Heart left ventricle (tissue), 16 donors: ENCODE results near the gene LIN7C. TPM values are rescaled to one million over a fixed set of nuclear protein-coding genes. Genes with fewer than 3 reads are reported as not detected.

Experiments
- ATAC-seq, 4 donors: fragments of 200-7000 bp; cut with Tn5 transposase; one replicate each; pipeline ENCODE4 v1.9.1; 2020 to 2022; ENCODE audit warnings: moderate library complexity in 4 of 4, mild to moderate bottlenecking in 3 of 4, moderate number of reproducible peaks in 1 of 4
- DNase-seq, 5 donors: peaks; one replicate each; pipeline ENCODE4 v3.0.0-alpha.2; 2020
- H3K27ac ChIP-seq, 12 donors: fragments of 200-600 bp; sonication (generic) in 4 of 12; one replicate each; pipeline versions ENCODE4 v1.5.0 to v1.8.0; 2016 to 2022; ENCODE audit warnings: mild to moderate bottlenecking in 2 of 12
- H3K27me3 ChIP-seq, 9 donors: fragments of 200-600 bp; sonication (generic) in 2 of 9; one replicate each; pipeline versions ENCODE4 v1.5.1 to v1.8.0; 2016 to 2022; ENCODE audit warnings: mild to moderate bottlenecking in 3 of 9
- H3K36me3 ChIP-seq, 9 donors: fragments of 200-600 bp; sonication (generic) in 2 of 9; one replicate each; pipeline versions ENCODE4 v1.5.0 to v1.8.0; 2018 to 2022; ENCODE audit warnings: mild to moderate bottlenecking in 2 of 9
- H3K4me1 ChIP-seq, 12 donors: fragments of 200-600 bp; sonication (generic) in 4 of 12; one replicate each; pipeline versions ENCODE4 v1.5.0 to v1.8.0; 2016 to 2022; ENCODE audit warnings: mild to moderate bottlenecking in 3 of 12
- H3K4me3 ChIP-seq, 12 donors: fragments of 200-600 bp; sonication (generic) in 4 of 12; one replicate each; pipeline versions ENCODE4 v1.5.0 to v1.8.0; 2017 to 2022; ENCODE audit warnings: mild to moderate bottlenecking in 9 of 12, moderate library complexity in 4 of 12
- H3K9me3 ChIP-seq, 12 donors: fragments of 200-600 bp; sonication (generic) in 4 of 12; one replicate each; pipeline versions ENCODE4 v1.5.0 to v1.8.0; 2016 to 2022; ENCODE audit warnings: mild to moderate bottlenecking in 1 of 12
- POLR2A ChIP-seq, 2 donors: fragments of 450-650 bp; IDR thresholded peaks; one replicate each; pipeline ENCODE4 v1.6.1; 2017; ENCODE audit warnings: antibody characterized with exemption in 2 of 2, mild to moderate bottlenecking in 2 of 2, moderate library complexity in 2 of 2
- WGBS, 4 donors: extraction: QIAGEN DNeasy Blood & Tissue Kit in 2 of 4; methylation state at CpG; one replicate each; pipeline versions ENCODE4 v1.1.5 to v1.1.7; 2013 to 2018; 5-methylcytosine and 5-hydroxymethylcytosine counted together
- intact Hi-C, 10 donors: fragments of 100-400 bp; cut with DNase I; formaldehyde crosslinking; loops; one replicate each; pipeline versions ENCODE4 v1.11.1 to v1.14.2; 2022
- polyA plus RNA-seq, 2 donors: library from polyadenylated mRNA; stranded (reverse); fragments of 200-250 nt; gene quantifications; one replicate each; pipeline ENCODE4 v1.2.3, GENCODE V29; 2013
- total RNA-seq, 9 donors: library from RNA; depleted of rRNA in 2 of 9; stranded (reverse); fragments of >200 nt in 2 of 9; fragmentation: NEBNext Ultra II Directional in 3 of 9; extraction: Animal tissue kit (Norgen Biotek cat#: 25700) in 3 of 9; gene quantifications; one replicate each; pipeline versions ENCODE4 v1.1.0 to v1.2.4, GENCODE V29; 2016 to 2023
- TF ChIP-seq, protein P1 (sequence below), 12 donors: fragments of 200-600 bp; sonication (generic) in 4 of 12; IDR thresholded peaks; one replicate each; pipeline versions ENCODE4 v1.5.0 to v1.8.0; 2018 to 2022; ENCODE audit warnings: antibody characterized with exemption in 12 of 12, mild to moderate bottlenecking in 5 of 12
- donor health status: ischemic (EF 13 %, LVEDD 7.1; RV severe dilation, severe dysfunction).
- donor health status: healthy with polysubstance abuse.
- donor health status: DM: no; HTN: yes; CAD: no.
- donor health status: DM: no; HTN: no; CAD: no.
- donor health status: ischemic (EF 25% LVEDD 6.9; RV normal size, moderate dysfunction).
- donor health status: ischemic (EF 25% LVEDD 5.7; RV mildly dilated, moderate dysfunction).
- donor health status: healthy.
- donor health status: DM: yes; HTN: yes; CAD: no.
- donor health status: ischemic (EF 35%, LVEDD 5.7; RV mildly dilated, moderate dysfunction).
- donor health status: nonischemic (EF 11% LVEDD 7.7; RV severe dilation, severe dysfunction).
- donor health status: DM: yes; HTN: yes; CAD: no.
- donor health status: PGD.
- donor health status: ischemic (EF 29% LVEDD 5.4; RV normal size, mild dysfunction).
- donor health status: nonischemic (EF 23%, LVEDD 6.1; RV moderate dilation, normal function).

The LIN7C gene
- total and polyA plus RNA-seq, 11 donors = 5.0 to 24.1 (median 16.1) TPM

DNA sequence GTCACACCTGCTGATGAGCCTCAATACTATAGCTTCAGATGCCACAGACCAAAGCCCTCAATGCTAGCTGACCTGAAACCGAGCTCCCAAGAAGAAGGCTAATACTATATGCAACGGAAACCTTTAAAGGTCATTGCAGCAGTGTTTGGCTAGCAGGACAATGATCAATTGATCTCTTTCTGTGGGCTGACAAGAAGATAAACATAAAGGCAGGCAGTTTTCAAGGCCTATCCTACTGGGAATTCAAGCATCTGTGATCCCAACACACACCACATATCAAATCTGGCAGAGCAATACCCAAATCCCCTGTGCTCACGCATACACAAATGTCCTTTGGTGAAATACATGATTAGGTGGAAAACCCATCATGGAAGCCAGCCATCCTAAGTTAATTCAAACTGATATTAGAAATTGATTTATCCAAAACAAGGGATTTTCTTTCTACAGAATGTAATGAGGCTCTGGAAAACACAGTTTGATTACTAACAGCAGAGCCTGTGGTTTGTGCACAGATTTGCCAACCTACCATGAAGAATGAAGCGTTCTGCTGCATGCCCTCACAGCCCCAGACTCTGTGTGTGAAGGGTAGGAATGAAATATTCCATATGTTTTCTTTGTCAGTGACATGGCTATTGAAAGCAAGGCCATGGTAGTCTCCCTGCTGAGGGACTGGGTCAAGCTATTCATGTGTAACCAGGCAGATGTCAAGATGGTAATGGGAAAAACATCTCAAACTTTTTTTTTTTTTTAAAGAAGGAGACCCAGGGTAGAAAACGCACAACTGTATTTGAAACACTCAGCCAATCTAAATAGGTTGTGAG lies 46.2 kb downstream of the LIN7C start:
- H3K9me3 ChIP-seq = no peaks in the 10 kb centered on the region
- DNase-seq = no peak

DNA sequence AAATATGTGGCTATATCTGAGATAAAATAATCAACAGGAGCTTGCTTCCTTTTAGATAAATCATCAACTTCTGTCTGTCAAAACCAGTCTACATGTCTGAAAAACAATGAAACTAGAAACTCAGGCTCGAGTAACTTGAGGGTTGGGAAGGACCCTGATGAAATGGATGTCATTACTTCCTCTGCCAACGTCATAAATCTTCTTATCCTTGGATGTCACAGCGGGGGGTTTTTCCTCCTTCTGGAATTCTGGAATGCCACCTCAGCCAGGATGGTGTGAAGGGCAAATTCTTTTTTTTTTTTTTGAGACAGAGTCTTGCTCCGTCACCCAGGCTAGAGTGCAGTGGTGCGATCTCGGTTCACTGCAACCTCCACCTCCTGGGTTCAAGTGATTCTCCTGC lies 47.4 kb downstream of the LIN7C start:
- H3K4me1 ChIP-seq = peaks cover 0 to 31% (median 4%) of the 10 kb centered on the region in 12 donors
- DNase-seq (no peak), ATAC-seq (no peak)
- 81 to 87% (median 83%) methylated on average over 6 of the region's 6 CpGs for WGBS, 4 donors
- TF ChIP-seq POLR2A (IDR thresholded peaks at IDR 0.05) = no peak
- TF ChIP-seq, protein P1, sequence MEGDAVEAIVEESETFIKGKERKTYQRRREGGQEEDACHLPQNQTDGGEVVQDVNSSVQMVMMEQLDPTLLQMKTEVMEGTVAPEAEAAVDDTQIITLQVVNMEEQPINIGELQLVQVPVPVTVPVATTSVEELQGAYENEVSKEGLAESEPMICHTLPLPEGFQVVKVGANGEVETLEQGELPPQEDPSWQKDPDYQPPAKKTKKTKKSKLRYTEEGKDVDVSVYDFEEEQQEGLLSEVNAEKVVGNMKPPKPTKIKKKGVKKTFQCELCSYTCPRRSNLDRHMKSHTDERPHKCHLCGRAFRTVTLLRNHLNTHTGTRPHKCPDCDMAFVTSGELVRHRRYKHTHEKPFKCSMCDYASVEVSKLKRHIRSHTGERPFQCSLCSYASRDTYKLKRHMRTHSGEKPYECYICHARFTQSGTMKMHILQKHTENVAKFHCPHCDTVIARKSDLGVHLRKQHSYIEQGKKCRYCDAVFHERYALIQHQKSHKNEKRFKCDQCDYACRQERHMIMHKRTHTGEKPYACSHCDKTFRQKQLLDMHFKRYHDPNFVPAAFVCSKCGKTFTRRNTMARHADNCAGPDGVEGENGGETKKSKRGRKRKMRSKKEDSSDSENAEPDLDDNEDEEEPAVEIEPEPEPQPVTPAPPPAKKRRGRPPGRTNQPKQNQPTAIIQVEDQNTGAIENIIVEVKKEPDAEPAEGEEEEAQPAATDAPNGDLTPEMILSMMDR (IDR thresholded peaks at IDR 0.05) = no peak
- intact Hi-C loops = no loop called here
- no peaks in the 10 kb centered on the region for H3K9me3 ChIP-seq
- no peak overlapping the region for H3K27ac ChIP-seq
- no peaks in the 10 kb centered on the region for H3K27me3 ChIP-seq
- H3K36me3 ChIP-seq = no peaks in the 10 kb centered on the region
- H3K4me3 ChIP-seq = no peak overlapping the region

More for the DNA sequence above, 46.2 kb downstream of the LIN7C start:
- peaks cover 0 to 42% (median 12%) of the 10 kb centered on the region in 12 donors for H3K4me1 ChIP-seq
- H3K36me3 ChIP-seq = no peaks in the 10 kb centered on the region
- 82 to 94% (median 88%) methylated on average over 5 of the region's 5 CpGs for WGBS, 4 donors
- ATAC-seq = no peak
- intact Hi-C loops = no loop called here
- no peaks in the 10 kb centered on the region for H3K27me3 ChIP-seq
- no peak overlapping the region for H3K27ac ChIP-seq
- TF ChIP-seq, protein P1 (IDR thresholded peaks at IDR 0.05) = no peak
- no peak for TF ChIP-seq POLR2A (IDR thresholded peaks at IDR 0.05)
- no peak overlapping the region for H3K4me3 ChIP-seq

DNA sequence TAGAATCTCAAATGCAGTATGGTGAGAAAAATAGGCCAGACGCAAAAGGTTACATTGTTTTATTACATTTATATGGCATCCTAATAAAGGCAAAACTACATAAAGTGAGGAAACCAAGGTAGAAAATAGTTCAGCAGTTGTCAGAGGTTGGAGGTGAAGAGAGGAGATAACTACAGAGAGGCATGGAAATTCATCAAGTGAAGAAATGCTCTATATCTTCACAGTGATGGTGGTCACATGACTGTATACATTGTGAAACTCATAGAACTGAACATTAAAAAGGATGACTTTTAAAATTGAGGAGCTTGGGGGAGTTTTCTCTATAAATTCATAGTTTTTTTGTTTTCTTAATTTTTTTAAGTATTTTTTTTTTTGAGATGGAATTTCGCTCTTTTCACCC lies 48.4 kb downstream of the LIN7C start:
- DNase-seq = no peak
- no peak for ATAC-seq

DNA sequence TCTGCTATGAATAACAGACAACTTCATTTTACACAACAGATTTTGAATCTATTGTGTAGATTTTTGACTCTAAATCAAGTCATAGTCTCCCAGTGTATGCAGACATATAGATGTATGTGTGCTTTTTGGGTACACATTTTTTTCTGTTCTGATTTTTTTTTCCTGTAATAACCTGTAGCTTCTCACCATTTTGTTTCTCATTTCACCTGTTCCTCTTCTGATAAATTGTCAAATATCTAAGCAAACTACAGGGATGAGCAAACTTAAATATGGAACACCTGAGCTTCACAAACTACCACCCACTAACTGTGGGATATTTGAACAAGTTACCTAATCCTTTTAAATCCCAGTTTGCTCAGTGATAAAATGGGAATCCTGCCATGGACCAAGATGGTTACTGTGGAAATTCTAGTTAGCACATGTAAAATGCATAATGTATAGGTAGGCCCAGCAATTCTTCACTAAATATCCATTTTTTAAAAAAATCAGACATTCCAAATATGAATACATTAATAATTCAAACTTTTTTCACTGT lies 49.7 kb downstream of the LIN7C start:
- Histone ChIP-seq H3K4me1 (peaks cover 0 to 20% (median under 1%) of the 10 kb centered on the region in 12 donors), H3K36me3 (no peaks in the 10 kb centered on the region), H3K27ac (no peak overlapping the region), H3K4me3 (no peak overlapping the region), H3K27me3 (no peaks in the 10 kb centered on the region), H3K9me3 (no peaks in the 10 kb centered on the region)
- ATAC-seq = no peak
- intact Hi-C loops = no loop called here
- TF ChIP-seq, protein P1 (IDR thresholded peaks at IDR 0.05) = no peak
- no peak for TF ChIP-seq POLR2A (IDR thresholded peaks at IDR 0.05)
- no peak for DNase-seq

More for the DNA sequence above, 48.4 kb downstream of the LIN7C start:
- no peak overlapping the region for H3K4me3 ChIP-seq
- WGBS, 4 donors = 92 to 99% (median 96%) methylated on average over 2 of the region's 2 CpGs
- intact Hi-C loops = no loop called here
- H3K27ac ChIP-seq = no peak overlapping the region
- H3K27me3 ChIP-seq = no peaks in the 10 kb centered on the region
- no peaks in the 10 kb centered on the region for H3K9me3 ChIP-seq
- no peaks in the 10 kb centered on the region for H3K36me3 ChIP-seq
- peaks cover 0 to 26% (median 0%) of the 10 kb centered on the region in 12 donors for H3K4me1 ChIP-seq
- TF ChIP-seq, protein P1 (IDR thresholded peaks at IDR 0.05) = no peak
- no peak for TF ChIP-seq POLR2A (IDR thresholded peaks at IDR 0.05)
